ENCODE measurements around the gene DNAJA4. TPM values are rescaled to one million over a fixed set of nuclear protein-coding genes. Genes with fewer than 3 reads are reported as not detected.

The DNAJA4 gene
- polyA plus RNA-seq, 1 of the 3 experiments (the other 2 are of a cell fraction) = 0.03 TPM

DNA sequence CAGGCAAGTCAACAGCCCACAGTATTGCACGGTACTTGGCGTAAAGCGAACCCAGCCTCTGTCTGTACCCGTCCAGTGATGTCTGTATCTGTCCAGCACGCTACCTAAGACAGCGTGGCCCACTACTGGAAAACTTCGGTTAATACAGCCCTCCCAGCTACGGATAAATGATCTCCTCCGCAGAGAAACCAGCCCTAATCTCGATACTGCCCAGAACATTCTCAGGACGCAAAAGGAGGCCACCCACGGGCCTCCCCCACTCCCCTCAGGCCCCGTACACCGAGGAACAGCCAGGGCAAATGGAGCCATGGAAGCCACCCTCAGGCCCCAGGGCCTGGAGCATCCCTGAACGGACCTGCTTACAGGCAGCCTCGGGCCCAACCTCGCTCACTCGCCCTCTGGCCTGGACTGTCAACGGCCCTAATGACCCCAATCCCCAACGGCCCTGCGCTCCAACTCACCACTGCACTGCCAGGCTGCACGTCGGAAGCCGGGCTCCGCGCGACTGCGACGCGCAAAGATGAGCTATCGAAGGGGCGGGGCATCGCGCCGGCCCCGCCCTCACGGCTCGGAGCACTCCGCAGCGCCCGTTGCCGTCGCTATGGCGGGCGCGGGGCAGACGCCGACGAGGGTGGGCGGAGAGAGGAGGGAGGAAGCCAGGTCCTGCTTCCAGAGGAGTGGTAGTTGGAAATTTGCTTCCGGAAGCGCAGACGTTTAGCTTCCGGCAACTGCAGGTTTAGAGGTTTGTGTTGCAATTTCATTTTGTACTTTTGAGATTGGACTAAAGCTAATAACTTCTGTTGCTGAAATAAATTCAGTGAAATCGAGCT, 35.0 kb downstream of the DNAJA4 start, which contains the start of gene SKIC8:
Gene SKIC8, minus strand, starts transcription at position 509 of the 830 bp plus-strand sequence. CDS start 3,923 bp downstream, outside the sequence.
- DNase-seq = peak; percentile 98
- POLR2A ChIA-PET = interaction anchor here (0.5 to 1.2 kb wide), 12 partner anchors 9 to 266 kb away, joined by 3 to 7 read pairs (median 3); partner anchors contain the start of genes CHRNA5 and IREB2
- TF ChIP-seq ELF1 (IDR thresholded peaks at IDR 0.05) (peak; percentile 75), MXI1 (IDR thresholded peaks at IDR 0.05; ENCODE audit: low read depth, low read length) (peak; percentile 98), JUND (IDR thresholded peaks at IDR 0.05) (no peak), SMC3 (IDR thresholded peaks at IDR 0.05; ENCODE audit: low read depth, low read length) (no peak), TAF1 (IDR thresholded peaks at IDR 0.05; ENCODE audit: borderline replicate concordance, low read depth, low read length) (peak; percentile 86), RCOR1 (IDR thresholded peaks at IDR 0.05; ENCODE audit: low read length) (no peak), POLR2AphosphoS5 (IDR thresholded peaks at IDR 0.05; ENCODE audit: low read depth, low read length) (peak; percentile 92), EZH2phosphoT487 (IDR thresholded peaks at IDR 0.05; ENCODE audit: borderline replicate concordance, low read depth) (no peak), NFIC (IDR thresholded peaks at IDR 0.05; ENCODE audit: borderline replicate concordance) (no peak), RXRA (IDR thresholded peaks at IDR 0.05; ENCODE audit: borderline replicate concordance, low read depth) (no peak), GATA2 (CRISPR knock-in tag; IDR thresholded peaks at IDR 0.05) (no peak), SIN3A (IDR thresholded peaks at IDR 0.05; ENCODE audit: borderline replicate concordance, low read depth, low read length) (peak; percentile 89), GABPA (IDR thresholded peaks at IDR 0.05; ENCODE audit: low read depth) (peak; percentile 91), FOSL2 (IDR thresholded peaks at IDR 0.05; ENCODE audit: borderline replicate concordance, low read depth) (no peak), TCF12 (IDR thresholded peaks at IDR 0.05) (peak; percentile 20; the same call in 1 of the 2 replicates), EP300 (IDR thresholded peaks at IDR 0.05; ENCODE audit: borderline replicate concordance in 1 of 2, low read depth in 1 of 2, low read length in 1 of 2) (0 out of 4 replicates have a peak, but pooled peaks have one; percentile 29), CHD2 (IDR thresholded peaks at IDR 0.05; ENCODE audit: low read length, partially characterized antibody) (peak; percentile 77), NRF1 (IDR thresholded peaks at IDR 0.05; ENCODE audit: low read depth, low read length) (no peak), YY1 (IDR thresholded peaks at IDR 0.05; ENCODE audit: low read depth) (peak; percentile 79), RAD21 (IDR thresholded peaks at IDR 0.05; ENCODE audit: low read length) (no peak), RFX5 (IDR thresholded peaks at IDR 0.05; ENCODE audit: low read length) (no peak), TEAD4 (IDR thresholded peaks at IDR 0.05; ENCODE audit: borderline replicate concordance, insufficient read depth) (no peak)
- TF ChIP-seq, protein P1, sequence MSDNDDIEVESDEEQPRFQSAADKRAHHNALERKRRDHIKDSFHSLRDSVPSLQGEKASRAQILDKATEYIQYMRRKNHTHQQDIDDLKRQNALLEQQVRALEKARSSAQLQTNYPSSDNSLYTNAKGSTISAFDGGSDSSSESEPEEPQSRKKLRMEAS (IDR thresholded peaks at IDR 0.05; ENCODE audit: low read depth) = peak; percentile 60; the same call in 1 of the 2 replicates
- TF ChIP-seq, protein P2, sequence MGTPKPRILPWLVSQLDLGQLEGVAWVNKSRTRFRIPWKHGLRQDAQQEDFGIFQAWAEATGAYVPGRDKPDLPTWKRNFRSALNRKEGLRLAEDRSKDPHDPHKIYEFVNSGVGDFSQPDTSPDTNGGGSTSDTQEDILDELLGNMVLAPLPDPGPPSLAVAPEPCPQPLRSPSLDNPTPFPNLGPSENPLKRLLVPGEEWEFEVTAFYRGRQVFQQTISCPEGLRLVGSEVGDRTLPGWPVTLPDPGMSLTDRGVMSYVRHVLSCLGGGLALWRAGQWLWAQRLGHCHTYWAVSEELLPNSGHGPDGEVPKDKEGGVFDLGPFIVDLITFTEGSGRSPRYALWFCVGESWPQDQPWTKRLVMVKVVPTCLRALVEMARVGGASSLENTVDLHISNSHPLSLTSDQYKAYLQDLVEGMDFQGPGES (IDR thresholded peaks at IDR 0.05; ENCODE audit: low read depth, low read length) = no peak
- TF ChIP-seq, protein P3, sequence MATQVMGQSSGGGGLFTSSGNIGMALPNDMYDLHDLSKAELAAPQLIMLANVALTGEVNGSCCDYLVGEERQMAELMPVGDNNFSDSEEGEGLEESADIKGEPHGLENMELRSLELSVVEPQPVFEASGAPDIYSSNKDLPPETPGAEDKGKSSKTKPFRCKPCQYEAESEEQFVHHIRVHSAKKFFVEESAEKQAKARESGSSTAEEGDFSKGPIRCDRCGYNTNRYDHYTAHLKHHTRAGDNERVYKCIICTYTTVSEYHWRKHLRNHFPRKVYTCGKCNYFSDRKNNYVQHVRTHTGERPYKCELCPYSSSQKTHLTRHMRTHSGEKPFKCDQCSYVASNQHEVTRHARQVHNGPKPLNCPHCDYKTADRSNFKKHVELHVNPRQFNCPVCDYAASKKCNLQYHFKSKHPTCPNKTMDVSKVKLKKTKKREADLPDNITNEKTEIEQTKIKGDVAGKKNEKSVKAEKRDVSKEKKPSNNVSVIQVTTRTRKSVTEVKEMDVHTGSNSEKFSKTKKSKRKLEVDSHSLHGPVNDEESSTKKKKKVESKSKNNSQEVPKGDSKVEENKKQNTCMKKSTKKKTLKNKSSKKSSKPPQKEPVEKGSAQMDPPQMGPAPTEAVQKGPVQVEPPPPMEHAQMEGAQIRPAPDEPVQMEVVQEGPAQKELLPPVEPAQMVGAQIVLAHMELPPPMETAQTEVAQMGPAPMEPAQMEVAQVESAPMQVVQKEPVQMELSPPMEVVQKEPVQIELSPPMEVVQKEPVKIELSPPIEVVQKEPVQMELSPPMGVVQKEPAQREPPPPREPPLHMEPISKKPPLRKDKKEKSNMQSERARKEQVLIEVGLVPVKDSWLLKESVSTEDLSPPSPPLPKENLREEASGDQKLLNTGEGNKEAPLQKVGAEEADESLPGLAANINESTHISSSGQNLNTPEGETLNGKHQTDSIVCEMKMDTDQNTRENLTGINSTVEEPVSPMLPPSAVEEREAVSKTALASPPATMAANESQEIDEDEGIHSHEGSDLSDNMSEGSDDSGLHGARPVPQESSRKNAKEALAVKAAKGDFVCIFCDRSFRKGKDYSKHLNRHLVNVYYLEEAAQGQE (IDR thresholded peaks at IDR 0.05; ENCODE audit: low read depth, low read length) = peak; percentile 22; the same call in 1 of the 2 replicates
- TF ChIP-seq, protein P4, sequence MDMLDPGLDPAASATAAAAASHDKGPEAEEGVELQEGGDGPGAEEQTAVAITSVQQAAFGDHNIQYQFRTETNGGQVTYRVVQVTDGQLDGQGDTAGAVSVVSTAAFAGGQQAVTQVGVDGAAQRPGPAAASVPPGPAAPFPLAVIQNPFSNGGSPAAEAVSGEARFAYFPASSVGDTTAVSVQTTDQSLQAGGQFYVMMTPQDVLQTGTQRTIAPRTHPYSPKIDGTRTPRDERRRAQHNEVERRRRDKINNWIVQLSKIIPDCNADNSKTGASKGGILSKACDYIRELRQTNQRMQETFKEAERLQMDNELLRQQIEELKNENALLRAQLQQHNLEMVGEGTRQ (IDR thresholded peaks at IDR 0.05; ENCODE audit: borderline replicate concordance, low read depth, low read length) = no peak
- TF ChIP-seq, protein P5, sequence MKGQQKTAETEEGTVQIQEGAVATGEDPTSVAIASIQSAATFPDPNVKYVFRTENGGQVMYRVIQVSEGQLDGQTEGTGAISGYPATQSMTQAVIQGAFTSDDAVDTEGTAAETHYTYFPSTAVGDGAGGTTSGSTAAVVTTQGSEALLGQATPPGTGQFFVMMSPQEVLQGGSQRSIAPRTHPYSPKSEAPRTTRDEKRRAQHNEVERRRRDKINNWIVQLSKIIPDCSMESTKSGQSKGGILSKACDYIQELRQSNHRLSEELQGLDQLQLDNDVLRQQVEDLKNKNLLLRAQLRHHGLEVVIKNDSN (IDR thresholded peaks at IDR 0.05; ENCODE audit: borderline replicate concordance, low read depth) = no peak

More for the DNA sequence above, 35.0 kb downstream of the DNAJA4 start, which contains the start of gene SKIC8:
- Histone ChIP-seq H3K79me2 (ENCODE audit: insufficient read depth) (peaks cover 46% of the 10 kb centered on the region), H3K27me3 (ENCODE audit: insufficient read depth) (no peaks in the 10 kb centered on the region), H3K4me2 (peak within 1 kb of the TSS; percentile 91), H3K9me3 (no peaks in the 10 kb centered on the region), H3K36me3 (replicated peaks in 1 of 2; ENCODE audit: control insufficient read depth in 1 of 2, insufficient read depth in 2 of 2, low read length in 1 of 2) (peaks cover 6 to 12% of the 10 kb centered on the region in 2 experiments), H3K4me1 (ENCODE audit: control insufficient read depth in 1 of 2, insufficient read depth in 2 of 2, low read depth in 1 of 2, low read length in 1 of 2) (peaks cover 11 to 18% of the 10 kb centered on the region in 2 experiments), H3K9ac (peak within 1 kb of the TSS; percentile 92), H3K9me2 (no peaks in the 10 kb centered on the region), H3K27ac (ENCODE audit: low read depth in 2 of 2, low read length in 1 of 2) (peak within 1 kb of the TSS; percentile 70 to 78), H3K4me3 (ENCODE audit: low read depth in 2 of 2, low read length in 1 of 2) (peak within 1 kb of the TSS; percentile 74 to 94), H4K20me1 (ENCODE audit: insufficient read depth) (no peaks in the 10 kb centered on the region), H2AFZ (ENCODE audit: low read depth) (peak within 1 kb of the TSS; percentile 87), H3F3A (replicated peaks; ENCODE audit: insufficient read depth) (peaks cover 26% of the 10 kb centered on the region)
- 0% methylated on average over 32 of the region's 55 CpGs for WGBS (ENCODE audit: low lambda C conversion rate)
- CTCF ChIA-PET = interaction anchor here (0.7 to 31.8 kb wide), 7 partner anchors 9 to 174 kb away, joined by 3 to 772 read pairs (median 3); partner anchors contain the start of gene CIB2
